ENCODE data around the gene MSMB.
"Not testable (repeated sequence)": the region's sequence is repeated elsewhere in the genome, so short reads cannot be mapped to it uniquely, and the experiment has no call there.

The MSMB gene

DNA sequence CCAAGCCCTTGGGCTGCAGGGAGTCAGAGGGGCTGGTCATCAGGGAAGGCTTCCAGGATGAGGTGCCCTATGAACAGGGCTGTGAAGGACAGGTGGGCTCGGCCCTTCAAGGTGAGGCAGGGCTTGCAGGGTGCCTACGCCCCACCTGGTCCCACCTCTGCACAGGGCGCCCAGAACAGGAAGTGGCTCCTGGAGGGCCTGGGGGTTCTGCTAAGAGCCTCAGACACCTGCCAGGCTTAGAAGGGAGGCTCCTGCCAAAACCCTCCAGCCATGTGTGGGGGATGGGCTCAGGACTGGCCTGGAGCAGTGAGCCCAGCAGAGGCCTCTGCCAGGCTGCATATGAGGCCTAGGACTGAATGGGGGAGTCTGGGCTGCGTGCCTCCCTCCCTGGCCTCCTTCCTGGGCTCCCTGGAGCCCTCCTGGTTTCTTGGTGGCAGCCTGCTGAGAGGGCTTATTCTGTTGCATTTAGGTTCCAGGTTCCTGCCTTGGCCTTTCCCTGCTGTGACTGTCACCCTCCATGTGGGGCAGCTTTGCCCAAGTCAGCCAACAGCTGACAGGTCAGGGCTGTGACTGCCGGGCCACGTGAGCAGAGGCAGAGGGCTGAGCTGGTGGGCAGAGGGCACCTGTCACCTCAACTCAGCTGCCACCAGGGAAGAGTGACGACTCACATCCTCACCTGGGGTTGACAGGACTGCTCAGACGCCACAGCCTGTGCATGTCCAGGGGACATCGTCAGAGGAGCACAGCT lies 45.2 kb upstream of the MSMB start:
- ChIA-PET POLR2A (no interaction called here), CTCF (no interaction called here)
- TF ChIP-seq, protein P1, sequence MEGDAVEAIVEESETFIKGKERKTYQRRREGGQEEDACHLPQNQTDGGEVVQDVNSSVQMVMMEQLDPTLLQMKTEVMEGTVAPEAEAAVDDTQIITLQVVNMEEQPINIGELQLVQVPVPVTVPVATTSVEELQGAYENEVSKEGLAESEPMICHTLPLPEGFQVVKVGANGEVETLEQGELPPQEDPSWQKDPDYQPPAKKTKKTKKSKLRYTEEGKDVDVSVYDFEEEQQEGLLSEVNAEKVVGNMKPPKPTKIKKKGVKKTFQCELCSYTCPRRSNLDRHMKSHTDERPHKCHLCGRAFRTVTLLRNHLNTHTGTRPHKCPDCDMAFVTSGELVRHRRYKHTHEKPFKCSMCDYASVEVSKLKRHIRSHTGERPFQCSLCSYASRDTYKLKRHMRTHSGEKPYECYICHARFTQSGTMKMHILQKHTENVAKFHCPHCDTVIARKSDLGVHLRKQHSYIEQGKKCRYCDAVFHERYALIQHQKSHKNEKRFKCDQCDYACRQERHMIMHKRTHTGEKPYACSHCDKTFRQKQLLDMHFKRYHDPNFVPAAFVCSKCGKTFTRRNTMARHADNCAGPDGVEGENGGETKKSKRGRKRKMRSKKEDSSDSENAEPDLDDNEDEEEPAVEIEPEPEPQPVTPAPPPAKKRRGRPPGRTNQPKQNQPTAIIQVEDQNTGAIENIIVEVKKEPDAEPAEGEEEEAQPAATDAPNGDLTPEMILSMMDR (IDR thresholded peaks at IDR 0.05; ENCODE audit: control extremely low read depth, extremely low read depth, low read depth, missing control alignments) = no peak
- no peak for DNase-seq (ENCODE audit: extremely low spot score)

DNA sequence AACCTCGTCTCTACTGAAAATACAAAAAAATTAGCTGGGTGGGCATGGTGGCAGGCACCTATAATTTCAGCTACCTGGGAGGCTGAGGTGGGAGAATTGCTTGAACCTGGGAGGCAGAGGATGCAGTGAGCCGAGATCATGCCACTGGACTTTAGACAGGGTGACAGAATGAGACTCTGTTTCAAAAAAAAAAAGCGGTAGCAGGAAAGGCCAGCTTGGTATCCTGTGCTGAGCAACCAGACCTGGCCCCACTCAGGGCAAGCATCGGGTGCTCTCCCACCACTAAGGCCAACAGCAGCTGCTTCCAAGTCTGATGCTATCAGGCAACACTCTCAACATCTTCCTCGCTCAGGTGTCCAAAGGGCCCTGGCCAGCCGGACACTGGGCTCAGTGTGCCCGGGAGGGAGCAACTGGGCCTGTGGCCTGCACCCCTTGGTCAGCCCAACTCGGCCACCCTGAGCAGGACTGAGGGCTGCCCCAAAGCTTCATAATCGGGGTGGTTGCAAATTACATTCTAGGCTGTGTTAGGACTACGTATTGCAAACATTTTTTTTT lies 44.3 kb upstream of the MSMB start:
- ChIA-PET POLR2A (no interaction called here), CTCF (no interaction called here)
- TF ChIP-seq, protein P1 (IDR thresholded peaks at IDR 0.05; ENCODE audit: control extremely low read depth, extremely low read depth, low read depth, missing control alignments) = no peak
- DNase-seq (ENCODE audit: extremely low spot score) = no peak

GRCh38 chr10:46087381-46087780 lies 41.3 kb upstream of the MSMB start:
- DNase-seq (ENCODE audit: extremely low spot score); POLR2A ChIA-PET; CTCF ChIA-PET: not testable (repeated sequence)

GRCh38 chr10:46084321-46085165 lies 38.5 kb upstream of the MSMB start:
- ChIA-PET CTCF (no interaction called here), POLR2A (no interaction called here)

GRCh38 chr10:46080886-46081285 lies 34.8 kb upstream of the MSMB start:
- no peak for DNase-seq (ENCODE audit: extremely low spot score)
- TF ChIP-seq, protein P1 (IDR thresholded peaks at IDR 0.05; ENCODE audit: control extremely low read depth, extremely low read depth, low read depth, missing control alignments) = no peak
- ChIA-PET POLR2A (no interaction called here), CTCF (interaction anchor here (1.2 kb wide), 1 partner anchor 11 kb away, joined by 3 read pairs; no protein-coding TSS in a partner anchor)

More at GRCh38 chr10:46084321-46085165, 38.5 kb upstream of the MSMB start:
- DNase-seq (ENCODE audit: extremely low spot score) = no peak
- TF ChIP-seq, protein P1 (IDR thresholded peaks at IDR 0.05; ENCODE audit: control extremely low read depth, extremely low read depth, low read depth, missing control alignments) = no peak

GRCh38 chr10:46079831-46080585 lies 33.9 kb upstream of the MSMB start:
- no peak for DNase-seq (ENCODE audit: extremely low spot score)
- TF ChIP-seq, protein P1 (IDR thresholded peaks at IDR 0.05; ENCODE audit: control extremely low read depth, extremely low read depth, low read depth, missing control alignments) = no peak
- ChIA-PET POLR2A (no interaction called here), CTCF (interaction anchor here (1.2 kb wide), 1 partner anchor 10 kb away, joined by 3 read pairs; no protein-coding TSS in a partner anchor)

Data from GM10248 (cell line).